Muscle layer of colon (tissue), 2 donors: ENCODE measurements around the gene PLGLB1.
"Not testable (repeated sequence)": the region's sequence is repeated elsewhere in the genome, so short reads cannot be mapped to it uniquely, and the experiment has no call there.

Experiments used
- H3K27ac ChIP-seq: one replicate; pipeline ENCODE4 v1.7.0; 2013; ENCODE audit warnings: low read depth, mild to moderate bottlenecking, low read length, moderate library complexity
- H3K27me3 ChIP-seq, 2 donors: one replicate each; pipeline ENCODE4 v1.7.0; 2013; ENCODE audit warnings: low read length in 2 of 2, mild to moderate bottlenecking in 2 of 2; ENCODE audit not compliant: insufficient read depth in 2 of 2, control insufficient read depth in 1 of 2
- H3K36me3 ChIP-seq: one replicate; pipeline ENCODE4 v1.7.0; 2013; ENCODE audit warnings: mild to moderate bottlenecking, low read length; ENCODE audit not compliant: insufficient read depth
- H3K4me1 ChIP-seq: one replicate; pipeline ENCODE4 v1.7.0; 2013; ENCODE audit warnings: mild to moderate bottlenecking, low read length; ENCODE audit not compliant: insufficient read depth
- H3K4me3 ChIP-seq, 2 donors: one replicate each; pipeline ENCODE4 v1.7.0; 2013; ENCODE audit warnings: low read length in 2 of 2, low read depth in 1 of 2, mild to moderate bottlenecking in 1 of 2, moderate library complexity in 1 of 2
- H3K9ac ChIP-seq: one replicate; pipeline ENCODE4 v1.7.0; 2013; ENCODE audit warnings: low read length
- H3K9me3 ChIP-seq: one replicate; pipeline ENCODE4 v1.7.0; 2013; ENCODE audit warnings: mild to moderate bottlenecking, low read length
- donor health status: abdominal sarcoma.
- donor health status: Adenocarcinoma of cecum.

The PLGLB1 gene

GRCh38 chr2:87023988-87024615, 2.5 kb upstream of the PLGLB1 start:
- not testable (repeated sequence) for H3K27ac ChIP-seq, H3K9ac ChIP-seq, H3K36me3 ChIP-seq, H3K9me3 ChIP-seq, H3K4me1 ChIP-seq, H3K27me3 ChIP-seq, H3K4me3 ChIP-seq

GRCh38 chr2:87021043-87021442, 601 bp downstream of the PLGLB1 start:
- not testable (repeated sequence) for H3K27me3 ChIP-seq, H3K36me3 ChIP-seq, H3K27ac ChIP-seq, H3K4me3 ChIP-seq, H3K4me1 ChIP-seq, H3K9ac ChIP-seq, H3K9me3 ChIP-seq

- not testable (repeated sequence) for H3K36me3 ChIP-seq, H3K27ac ChIP-seq, H3K4me1 ChIP-seq, H3K4me3 ChIP-seq, H3K27me3 ChIP-seq, H3K9ac ChIP-seq, H3K9me3 ChIP-seq
Observed at GRCh38 chr2:87019053-87019452, 2.6 kb downstream of the PLGLB1 start.

GRCh38 chr2:87014489-87015169, 7.0 kb downstream of the PLGLB1 start:
- H3K27me3 ChIP-seq, H3K4me1 ChIP-seq, H3K27ac ChIP-seq, H3K36me3 ChIP-seq, H3K9me3 ChIP-seq, H3K4me3 ChIP-seq, H3K9ac ChIP-seq: not testable (repeated sequence)

- not testable (repeated sequence) for H3K4me1 ChIP-seq, H3K36me3 ChIP-seq
Observed at GRCh38 chr2:87004398-87004797, 17.2 kb downstream of the PLGLB1 start.

More at GRCh38 chr2:87004398-87004797, 17.2 kb downstream of the PLGLB1 start:
- H3K4me3 ChIP-seq, H3K9ac ChIP-seq, H3K27ac ChIP-seq, H3K9me3 ChIP-seq, H3K27me3 ChIP-seq: not testable (repeated sequence)
